ENCODE data around the gene SEC23B. TPM values are rescaled to one million over a fixed set of nuclear protein-coding genes. Genes with fewer than 3 reads are reported as not detected.
"Not testable (repeated sequence)": the region's sequence is repeated elsewhere in the genome, so short reads cannot be mapped to it uniquely, and the experiment has no call there.

SEC23B gene
- total RNA-seq, 1 experiment from 2014 or later, result 61.3 TPM

DNA sequence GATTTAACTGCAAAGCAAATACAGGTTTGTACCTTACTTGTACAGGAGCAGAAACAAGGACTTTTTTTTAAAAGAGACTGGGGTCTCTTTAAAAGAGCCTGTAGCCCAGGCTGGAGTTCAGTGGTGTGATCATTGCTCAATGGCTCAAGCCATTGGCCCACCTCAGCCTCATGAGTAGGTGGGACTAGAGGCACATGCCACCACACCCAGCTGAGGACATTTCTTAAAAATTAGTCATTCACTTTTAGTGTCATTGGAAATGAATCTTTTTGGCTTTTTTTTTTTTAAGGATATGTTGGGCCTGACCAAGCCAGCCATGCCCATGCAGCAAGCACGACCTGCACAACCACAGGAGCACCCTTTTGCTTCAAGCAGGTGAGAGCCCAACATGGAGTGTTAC is 16.9 kb downstream of the SEC23B start:
- in situ Hi-C loops (cut with HindIII; ENCODE audit: low pct_unique_long_range_greater_than_20kb, low sequenced_read_pairs), result no loop called here
- ATAC-seq (no peak), DNase-seq (ENCODE audit: low read depth, low spot score) (no peak)
- H3K4me1 ChIP-seq (ENCODE audit: control insufficient read depth, insufficient read depth, low read length), result no peaks in the 10 kb centered on the region
- H3K36me3 ChIP-seq (ENCODE audit: control insufficient read depth, insufficient read depth, low read length), result peaks cover 32% of the 10 kb centered on the region
- TF ChIP-seq, protein P1, sequence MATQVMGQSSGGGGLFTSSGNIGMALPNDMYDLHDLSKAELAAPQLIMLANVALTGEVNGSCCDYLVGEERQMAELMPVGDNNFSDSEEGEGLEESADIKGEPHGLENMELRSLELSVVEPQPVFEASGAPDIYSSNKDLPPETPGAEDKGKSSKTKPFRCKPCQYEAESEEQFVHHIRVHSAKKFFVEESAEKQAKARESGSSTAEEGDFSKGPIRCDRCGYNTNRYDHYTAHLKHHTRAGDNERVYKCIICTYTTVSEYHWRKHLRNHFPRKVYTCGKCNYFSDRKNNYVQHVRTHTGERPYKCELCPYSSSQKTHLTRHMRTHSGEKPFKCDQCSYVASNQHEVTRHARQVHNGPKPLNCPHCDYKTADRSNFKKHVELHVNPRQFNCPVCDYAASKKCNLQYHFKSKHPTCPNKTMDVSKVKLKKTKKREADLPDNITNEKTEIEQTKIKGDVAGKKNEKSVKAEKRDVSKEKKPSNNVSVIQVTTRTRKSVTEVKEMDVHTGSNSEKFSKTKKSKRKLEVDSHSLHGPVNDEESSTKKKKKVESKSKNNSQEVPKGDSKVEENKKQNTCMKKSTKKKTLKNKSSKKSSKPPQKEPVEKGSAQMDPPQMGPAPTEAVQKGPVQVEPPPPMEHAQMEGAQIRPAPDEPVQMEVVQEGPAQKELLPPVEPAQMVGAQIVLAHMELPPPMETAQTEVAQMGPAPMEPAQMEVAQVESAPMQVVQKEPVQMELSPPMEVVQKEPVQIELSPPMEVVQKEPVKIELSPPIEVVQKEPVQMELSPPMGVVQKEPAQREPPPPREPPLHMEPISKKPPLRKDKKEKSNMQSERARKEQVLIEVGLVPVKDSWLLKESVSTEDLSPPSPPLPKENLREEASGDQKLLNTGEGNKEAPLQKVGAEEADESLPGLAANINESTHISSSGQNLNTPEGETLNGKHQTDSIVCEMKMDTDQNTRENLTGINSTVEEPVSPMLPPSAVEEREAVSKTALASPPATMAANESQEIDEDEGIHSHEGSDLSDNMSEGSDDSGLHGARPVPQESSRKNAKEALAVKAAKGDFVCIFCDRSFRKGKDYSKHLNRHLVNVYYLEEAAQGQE (IDR thresholded peaks at IDR 0.05; ENCODE audit: insufficient read depth in 1 of 2, low read depth in 2 of 2, low read length in 1 of 2), result no peak
- TF ChIP-seq POLR2AphosphoS5 (IDR thresholded peaks at IDR 0.05; ENCODE audit: low read depth, low read length), result no peak
- H3K9me3 ChIP-seq (ENCODE audit: control insufficient read depth, insufficient read depth, low read depth, low read length), result no peaks in the 10 kb centered on the region
- intact Hi-C loops (cut with micrococcal nuclease; ENCODE audit: unreplicated experiment), result no loop called here
- ChIA-PET CTCF (no interaction called here), POLR2A (interaction anchor here (0.6 kb wide), 1 partner anchor 10 kb away, joined by 4 read pairs; no protein-coding TSS in a partner anchor)
- no peaks in the 10 kb centered on the region for H3K27me3 ChIP-seq (ENCODE audit: control insufficient read depth, insufficient read depth, low read length)
- H3K27ac ChIP-seq (ENCODE audit: low read length), result no peak overlapping the region
- H3K4me3 ChIP-seq (ENCODE audit: low read depth in 2 of 2, low read length in 2 of 2), result no peak overlapping the region
- BruUV-seq (replicated peaks), result no TSS peak

DNA sequence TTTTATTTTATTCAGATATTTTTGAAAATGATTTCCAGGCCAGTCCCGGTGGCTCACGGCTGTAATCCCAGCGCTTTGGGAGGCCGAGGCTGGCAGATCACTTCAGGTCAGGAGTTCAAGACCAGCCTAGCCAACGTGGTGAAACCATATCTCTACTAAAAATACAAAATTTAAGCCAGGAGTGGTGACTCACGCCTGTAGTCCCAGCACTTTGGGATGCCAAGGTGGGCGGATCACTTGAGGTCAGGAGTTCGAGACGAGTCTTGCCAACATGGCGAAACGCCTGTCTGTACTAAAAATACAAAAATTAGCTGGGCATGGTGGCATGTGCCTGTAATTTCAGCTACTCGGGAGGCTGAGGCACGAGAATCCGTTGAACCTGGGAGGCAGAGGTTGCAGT is 19.0 kb downstream of the SEC23B start:
- H3K4me3 ChIP-seq (ENCODE audit: low read depth in 2 of 2, low read length in 2 of 2); DNase-seq (ENCODE audit: low read depth, low spot score); ATAC-seq; in situ Hi-C loops (cut with HindIII; ENCODE audit: low pct_unique_long_range_greater_than_20kb, low sequenced_read_pairs); intact Hi-C loops (cut with micrococcal nuclease; ENCODE audit: unreplicated experiment); H3K27ac ChIP-seq (ENCODE audit: low read length); H3K27me3 ChIP-seq (ENCODE audit: control insufficient read depth, insufficient read depth, low read length); CTCF ChIA-PET; H3K9me3 ChIP-seq (ENCODE audit: control insufficient read depth, insufficient read depth, low read depth, low read length); BruUV-seq (replicated peaks); H3K4me1 ChIP-seq (ENCODE audit: control insufficient read depth, insufficient read depth, low read length); POLR2A ChIA-PET: not testable (repeated sequence)
- H3K36me3 ChIP-seq (ENCODE audit: control insufficient read depth, insufficient read depth, low read length), result peaks cover 35% of the 10 kb centered on the region

DNA sequence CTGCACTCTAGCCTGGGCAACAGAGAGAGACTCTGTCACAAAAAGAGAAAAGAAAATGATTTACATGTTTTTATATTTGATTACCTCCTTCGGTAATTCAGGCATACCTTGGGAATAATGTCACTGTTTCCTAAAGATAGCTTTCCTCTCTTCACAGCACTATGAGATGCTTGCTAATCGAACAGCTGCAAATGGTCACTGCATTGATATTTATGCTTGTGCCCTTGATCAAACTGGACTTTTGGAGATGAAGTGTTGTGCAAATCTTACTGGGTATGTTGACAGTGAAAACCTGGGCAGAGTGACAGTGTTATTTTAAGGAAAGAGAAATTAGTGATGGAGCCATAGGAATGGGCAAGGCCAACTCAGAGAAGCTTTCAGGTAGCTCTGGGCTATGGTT is 19.6 kb downstream of the SEC23B start:
- ChIA-PET CTCF (no interaction called here), POLR2A (no interaction called here)
- no peaks in the 10 kb centered on the region for H3K27me3 ChIP-seq (ENCODE audit: control insufficient read depth, insufficient read depth, low read length)
- H3K9me3 ChIP-seq (ENCODE audit: control insufficient read depth, insufficient read depth, low read depth, low read length), result no peaks in the 10 kb centered on the region
- H3K4me3 ChIP-seq (ENCODE audit: low read depth in 2 of 2, low read length in 2 of 2), result no peak overlapping the region
- H3K27ac ChIP-seq (ENCODE audit: low read length), result no peak overlapping the region
- BruUV-seq (replicated peaks), result no TSS peak
- H3K36me3 ChIP-seq (ENCODE audit: control insufficient read depth, insufficient read depth, low read length), result peaks cover 40% of the 10 kb centered on the region
- ATAC-seq (no peak), DNase-seq (ENCODE audit: low read depth, low spot score) (no peak)
- H3K4me1 ChIP-seq (ENCODE audit: control insufficient read depth, insufficient read depth, low read length), result no peaks in the 10 kb centered on the region
- intact Hi-C loops (cut with micrococcal nuclease; ENCODE audit: unreplicated experiment), result no loop called here
- in situ Hi-C loops (cut with HindIII; ENCODE audit: low pct_unique_long_range_greater_than_20kb, low sequenced_read_pairs), result no loop called here
- TF ChIP-seq, protein P1 (IDR thresholded peaks at IDR 0.05; ENCODE audit: insufficient read depth in 1 of 2, low read depth in 2 of 2, low read length in 1 of 2), result no peak
- TF ChIP-seq POLR2AphosphoS5 (IDR thresholded peaks at IDR 0.05; ENCODE audit: low read depth, low read length) (no peak), SIN3A (IDR thresholded peaks at IDR 0.05; ENCODE audit: borderline replicate concordance, insufficient read depth, low read depth, low read length) (no peak), TCF7L2 (IDR thresholded peaks at IDR 0.05; ENCODE audit: low read depth, low read length) (no peak)
- TF ChIP-seq, protein P2, sequence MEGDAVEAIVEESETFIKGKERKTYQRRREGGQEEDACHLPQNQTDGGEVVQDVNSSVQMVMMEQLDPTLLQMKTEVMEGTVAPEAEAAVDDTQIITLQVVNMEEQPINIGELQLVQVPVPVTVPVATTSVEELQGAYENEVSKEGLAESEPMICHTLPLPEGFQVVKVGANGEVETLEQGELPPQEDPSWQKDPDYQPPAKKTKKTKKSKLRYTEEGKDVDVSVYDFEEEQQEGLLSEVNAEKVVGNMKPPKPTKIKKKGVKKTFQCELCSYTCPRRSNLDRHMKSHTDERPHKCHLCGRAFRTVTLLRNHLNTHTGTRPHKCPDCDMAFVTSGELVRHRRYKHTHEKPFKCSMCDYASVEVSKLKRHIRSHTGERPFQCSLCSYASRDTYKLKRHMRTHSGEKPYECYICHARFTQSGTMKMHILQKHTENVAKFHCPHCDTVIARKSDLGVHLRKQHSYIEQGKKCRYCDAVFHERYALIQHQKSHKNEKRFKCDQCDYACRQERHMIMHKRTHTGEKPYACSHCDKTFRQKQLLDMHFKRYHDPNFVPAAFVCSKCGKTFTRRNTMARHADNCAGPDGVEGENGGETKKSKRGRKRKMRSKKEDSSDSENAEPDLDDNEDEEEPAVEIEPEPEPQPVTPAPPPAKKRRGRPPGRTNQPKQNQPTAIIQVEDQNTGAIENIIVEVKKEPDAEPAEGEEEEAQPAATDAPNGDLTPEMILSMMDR (IDR thresholded peaks at IDR 0.05), result no peak
